Measurements from ENCODE around the gene RNF123.

The RNF123 gene

GRCh38 chr3:49650637-49651036 is 38.7 kb upstream of the RNF123 start:
- no peak for TF ChIP-seq CTCF (IDR thresholded peaks at IDR 0.05; ENCODE audit: low read depth, low read length)
- no peak for DNase-seq (ENCODE audit: low read depth)
- H3K4me3 ChIP-seq (ENCODE audit: low read depth, low read length), result no peak overlapping the region

- TF ChIP-seq MAX (IDR thresholded peaks at IDR 0.05; ENCODE audit: low read depth, low read length) (no peak), CTCF (IDR thresholded peaks at IDR 0.05; ENCODE audit: low read depth, low read length) (no peak), MYC (IDR thresholded peaks at IDR 0.05; ENCODE audit: low read depth, low read length) (no peak), POLR2A (IDR thresholded peaks at IDR 0.05; ENCODE audit: extremely low read depth, insufficient read length) (no peak)
- DNase-seq (ENCODE audit: low read depth), result no peak
Observed at GRCh38 chr3:49652218-49652902, 37.0 kb upstream of the RNF123 start.

GRCh38 chr3:49652903-49653415 is 36.4 kb upstream of the RNF123 start:
- H3K4me3 ChIP-seq (ENCODE audit: low read depth, low read length), result no peak overlapping the region
- no peak for DNase-seq (ENCODE audit: low read depth)
- TF ChIP-seq MYC (IDR thresholded peaks at IDR 0.05; ENCODE audit: low read depth, low read length) (no peak), CTCF (IDR thresholded peaks at IDR 0.05; ENCODE audit: low read depth, low read length) (no peak), POLR2A (IDR thresholded peaks at IDR 0.05; ENCODE audit: extremely low read depth, insufficient read length) (no peak), MAX (IDR thresholded peaks at IDR 0.05; ENCODE audit: low read depth, low read length) (no peak)

More at GRCh38 chr3:49652218-49652902, 37.0 kb upstream of the RNF123 start:
- no peak overlapping the region for H3K4me3 ChIP-seq (ENCODE audit: low read depth, low read length)

- no peak for DNase-seq (ENCODE audit: low read depth)
- no peak overlapping the region for H3K4me3 ChIP-seq (ENCODE audit: low read depth, low read length)
- TF ChIP-seq MYC (IDR thresholded peaks at IDR 0.05; ENCODE audit: low read depth, low read length) (no peak), MAX (IDR thresholded peaks at IDR 0.05; ENCODE audit: low read depth, low read length) (no peak), CTCF (IDR thresholded peaks at IDR 0.05; ENCODE audit: low read depth, low read length) (no peak), POLR2A (IDR thresholded peaks at IDR 0.05; ENCODE audit: extremely low read depth, insufficient read length) (no peak)
Observed at GRCh38 chr3:49653621-49654020, 35.7 kb upstream of the RNF123 start.

- no peak for TF ChIP-seq POLR2A (IDR thresholded peaks at IDR 0.05; ENCODE audit: extremely low read depth, insufficient read length)
- no peak overlapping the region for H3K4me3 ChIP-seq (ENCODE audit: low read depth, low read length)
- DNase-seq (ENCODE audit: low read depth), result no peak
Observed at GRCh38 chr3:49654176-49654825, 35.1 kb upstream of the RNF123 start.

GRCh38 chr3:49654955-49655556 is 34.3 kb upstream of the RNF123 start:
- DNase-seq (ENCODE audit: low read depth), result no peak

More at GRCh38 chr3:49654955-49655556, 34.3 kb upstream of the RNF123 start:
- TF ChIP-seq MAX (IDR thresholded peaks at IDR 0.05; ENCODE audit: low read depth, low read length), result no peak
- no peak overlapping the region for H3K4me3 ChIP-seq (ENCODE audit: low read depth, low read length)

Measured in NB4 (cell line).